Measurements from ENCODE around the gene ABCB11.

GRCh38 chr2:169073211-169073962, 42.3 kb upstream of the ABCB11 start:
- TF ChIP-seq POLR2A (IDR thresholded peaks at IDR 0.05; ENCODE audit: low read depth, low read length): no peak
- TF ChIP-seq POLR2AphosphoS5 (IDR thresholded peaks at IDR 0.05; ENCODE audit: low read depth, low read length): no peak
- TF ChIP-seq TAF1 (IDR thresholded peaks at IDR 0.05; ENCODE audit: low read depth, low read length): no peak
- TF ChIP-seq SPI1 (IDR thresholded peaks at IDR 0.05; ENCODE audit: low read depth, low read length): no peak
- no peak for TF ChIP-seq PAX5 (IDR thresholded peaks at IDR 0.05; ENCODE audit: insufficient read depth, low read length, severe bottlenecking)

All from GM12891 (cell line).